HG02759 (cell line): Measurements from ENCODE around the gene PROCA1.
"Not testable (repeated sequence)": the region's sequence is repeated elsewhere in the genome, so short reads cannot be mapped to it uniquely, and the experiment has no call there.

ENCODE experiments used
- ATAC-seq: cut with Tn5 transposase; IDR thresholded peaks from one replicate; pipeline ENCODE4 v1.9.1; 2021; ENCODE audit warnings: mild to moderate bottlenecking, moderate library complexity; ENCODE audit not compliant: unreplicated experiment

Gene PROCA1

GRCh38 chr17:28675980-28676379 lies 35.7 kb downstream of the PROCA1 start:
- no peak for ATAC-seq

- no peak for ATAC-seq
Observed at GRCh38 chr17:28675490-28675889, 36.2 kb downstream of the PROCA1 start.

- no peak for ATAC-seq
Observed at GRCh38 chr17:28669918-28670317, 41.8 kb downstream of the PROCA1 start.

GRCh38 chr17:28667870-28668269 lies 43.8 kb downstream of the PROCA1 start:
- no peak for ATAC-seq

- ATAC-seq, result no peak
Observed at GRCh38 chr17:28665994-28666393, 45.7 kb downstream of the PROCA1 start.

GRCh38 chr17:28663723-28664122 lies 48.0 kb downstream of the PROCA1 start:
- ATAC-seq, result no peak

GRCh38 chr17:28662527-28662829 lies 49.2 kb downstream of the PROCA1 start:
- peak; percentile 7 for ATAC-seq

GRCh38 chr17:28661635-28662526 lies 49.8 kb downstream of the PROCA1 start, which contains the start of the genes SDF2 and SUPT6H:
TSS of gene SDF2 (minus strand) at chr17:28661906. CDS start at chr17:28661876, 30 bp downstream.
TSS of gene SUPT6H (plus strand) at chr17:28662205. CDS start at chr17:28673402, 11,197 bp downstream.
- ATAC-seq, result peak; percentile 87

- ATAC-seq, result not testable (repeated sequence)
Observed at GRCh38 chr17:28659497-28659881, 52.2 kb downstream of the PROCA1 start.

- ATAC-seq, result not testable (repeated sequence)
Observed at GRCh38 chr17:28658766-28659496, 52.8 kb downstream of the PROCA1 start.

GRCh38 chr17:28658342-28658741 lies 53.3 kb downstream of the PROCA1 start:
- not testable (repeated sequence) for ATAC-seq

GRCh38 chr17:28657756-28658155 lies 53.9 kb downstream of the PROCA1 start:
- ATAC-seq, result no peak

GRCh38 chr17:28655160-28655559 lies 56.5 kb downstream of the PROCA1 start:
- no peak for ATAC-seq
